ENCODE results near the gene IL1F10. TPM values are rescaled to one million over a fixed set of nuclear protein-coding genes. Genes with fewer than 3 reads are reported as not detected.

Gene IL1F10
- total and polyA plus RNA-seq, 2 of the 8 experiments (the other 6 are each of a cell fraction or from before 2014, with no cell fraction given): not detected

GRCh38 chr2:113118263-113118657 is 50.5 kb downstream of the IL1F10 start (continued):
- TF ChIP-seq CTCF (IDR thresholded peaks at IDR 0.05; ENCODE audit: control extremely low read depth in 1 of 3, insufficient read depth in 1 of 3, low read depth in 1 of 3, low read length in 3 of 3): no peak
